Measurements from ENCODE around the gene EPHB6.

The EPHB6 gene

GRCh38 chr7:142867097-142867378 lies 12.2 kb downstream of the EPHB6 start:
- TF ChIP-seq CTCF (IDR thresholded peaks at IDR 0.05) = no peak

- TF ChIP-seq CTCF (IDR thresholded peaks at IDR 0.05) = no peak
Measured at GRCh38 chr7:142867398-142868187, 12.7 kb downstream of the EPHB6 start.

- no peak for TF ChIP-seq CTCF (IDR thresholded peaks at IDR 0.05)
Measured at GRCh38 chr7:142868188-142868985, 13.5 kb downstream of the EPHB6 start.

GRCh38 chr7:142868986-142869415 lies 14.1 kb downstream of the EPHB6 start:
- TF ChIP-seq CTCF (IDR thresholded peaks at IDR 0.05) = no peak

GRCh38 chr7:142869434-142869833 lies 14.6 kb downstream of the EPHB6 start:
- TF ChIP-seq CTCF (IDR thresholded peaks at IDR 0.05) = no peak

- no peak for TF ChIP-seq CTCF (IDR thresholded peaks at IDR 0.05)
Measured at GRCh38 chr7:142870147-142870559, 15.3 kb downstream of the EPHB6 start.

GRCh38 chr7:142870566-142871259 lies 15.8 kb downstream of the EPHB6 start:
- no peak for TF ChIP-seq CTCF (IDR thresholded peaks at IDR 0.05)

Data from LNCAP (cell line).